ENCODE measurements around the gene ARCN1.

The ARCN1 gene

DNA sequence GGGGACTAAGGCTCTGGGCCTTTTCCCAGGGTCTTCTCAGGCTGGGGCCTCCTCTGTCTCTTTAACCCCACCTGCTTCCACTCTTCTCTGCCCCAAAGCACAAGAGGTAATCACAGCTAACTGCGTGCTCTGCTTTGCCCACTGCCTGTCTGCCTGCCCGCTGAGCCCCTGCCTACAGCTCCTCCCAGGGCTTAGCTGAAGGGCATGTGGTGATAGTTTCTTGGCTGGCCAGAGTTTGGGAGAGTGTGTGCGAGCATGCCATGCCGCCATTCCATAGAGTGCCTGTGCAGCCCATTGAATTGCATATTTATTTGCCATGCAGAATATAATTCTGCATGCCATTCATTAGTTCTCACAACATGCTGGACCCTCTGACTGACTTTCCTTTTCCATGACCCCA, 67.7 kb downstream of the ARCN1 start:
- DNase-seq (ENCODE audit: low read depth) = no peak

DNA sequence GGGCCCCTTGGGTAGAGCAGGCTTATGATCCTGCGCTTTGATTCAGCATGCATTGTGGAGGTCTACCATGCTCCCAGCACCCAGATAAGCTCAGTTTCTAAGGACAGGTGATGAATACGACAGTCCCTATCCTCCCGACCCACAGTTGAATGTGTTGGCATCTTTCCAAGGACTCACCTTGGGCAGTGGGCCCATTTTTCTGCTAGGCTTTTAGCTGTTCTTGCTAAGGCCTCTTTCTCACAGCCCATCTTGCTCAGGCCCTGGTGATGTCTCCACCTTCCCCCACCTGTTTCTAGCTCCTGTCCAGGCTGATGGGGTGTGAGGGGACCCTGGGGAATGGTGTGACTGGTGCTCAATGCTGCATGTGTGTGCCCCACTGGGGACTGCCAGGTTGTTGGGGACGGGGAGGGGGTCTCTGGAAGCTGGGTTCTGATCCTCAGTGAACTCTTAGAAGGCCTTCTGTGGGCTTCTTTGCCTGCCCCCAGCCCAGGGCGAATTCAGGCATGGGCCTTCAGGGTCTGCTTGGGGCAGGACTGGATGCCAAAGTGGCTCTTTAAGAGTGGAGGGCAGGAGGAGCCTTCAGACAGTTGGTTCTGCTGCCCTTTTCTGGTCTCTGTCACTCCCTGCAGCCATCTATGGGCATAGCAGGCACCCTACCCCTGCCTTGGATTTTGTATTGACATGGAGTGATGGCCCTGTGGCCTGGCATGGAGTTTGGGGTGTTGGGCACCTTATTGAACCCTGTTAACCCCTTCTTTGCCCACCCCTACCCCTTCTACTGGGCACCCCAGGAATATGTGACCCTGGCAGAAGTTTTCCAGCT, 68.3 kb downstream of the ARCN1 start:
- no peak for DNase-seq (ENCODE audit: low read depth)

DNA sequence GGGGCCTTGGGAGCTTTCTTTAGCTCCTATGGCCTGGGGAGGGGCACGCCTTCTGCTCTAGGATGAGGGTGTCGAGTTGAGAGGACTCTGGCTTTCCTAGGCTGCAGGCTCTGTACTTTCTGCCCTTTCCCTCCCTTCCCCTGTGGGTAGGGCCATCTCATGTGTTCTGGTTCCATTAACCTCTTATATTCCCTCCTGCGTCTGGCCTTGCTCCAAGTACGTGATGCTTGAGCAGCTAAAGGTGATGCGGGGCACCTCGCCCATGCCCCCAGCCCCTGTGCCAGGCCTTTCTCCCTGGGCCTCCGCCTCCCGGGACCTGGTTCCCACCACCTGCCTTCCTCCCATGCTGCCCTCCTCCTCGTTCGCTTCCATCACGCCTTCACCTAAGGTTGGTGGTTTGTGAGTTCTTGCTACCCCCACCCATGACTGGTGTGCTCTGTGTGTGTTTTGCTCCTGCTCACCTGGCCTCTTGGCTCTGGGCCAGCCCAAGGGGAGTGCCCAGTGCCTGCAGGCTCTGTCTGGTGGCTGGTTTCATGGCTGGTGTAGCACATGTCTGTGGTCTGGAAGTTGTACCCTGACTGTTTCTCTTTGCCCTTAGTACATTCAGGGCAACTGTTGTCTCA, 69.3 kb downstream of the ARCN1 start:
- no peak for DNase-seq (ENCODE audit: low read depth)

DNA sequence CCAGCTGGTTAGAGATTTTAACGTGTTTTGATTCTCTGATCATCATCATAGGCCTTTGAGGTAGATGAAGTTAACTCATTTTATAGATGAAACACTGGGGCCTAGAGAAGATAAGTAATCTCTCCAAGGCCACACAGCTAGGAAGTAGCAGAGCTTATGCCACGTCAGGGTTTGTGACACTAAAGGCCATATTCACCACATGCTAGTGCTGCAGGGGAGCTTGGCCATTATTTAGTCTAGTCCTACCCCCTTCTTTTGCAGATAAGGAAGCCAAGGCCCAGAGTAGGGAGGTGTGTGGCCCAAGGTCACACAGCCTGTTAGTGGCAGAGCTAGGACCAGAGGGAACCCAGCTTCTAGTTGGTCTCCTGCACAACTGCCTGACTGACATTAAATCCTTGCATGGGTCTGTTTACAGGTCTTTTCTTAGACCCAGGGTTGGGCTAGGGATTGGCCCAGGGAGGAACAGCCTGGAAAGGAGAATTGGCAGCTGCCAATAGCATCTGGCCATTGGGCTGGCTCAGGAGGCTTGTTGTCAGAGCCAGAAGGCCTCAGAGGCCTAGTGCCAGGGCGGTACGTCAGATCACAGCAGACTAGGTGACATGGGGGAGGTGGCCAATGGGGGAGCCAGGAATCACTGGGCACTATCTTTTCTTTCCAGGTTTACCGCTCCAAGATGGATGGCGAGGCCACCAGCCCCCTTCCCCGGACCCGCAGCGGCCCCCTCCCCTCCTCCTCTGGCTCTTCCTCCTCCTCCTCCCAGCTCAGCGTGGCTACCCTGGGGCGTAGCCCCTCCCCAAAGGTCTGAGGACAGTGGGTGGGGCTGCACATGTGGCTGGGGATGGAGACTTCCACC, 71.2 kb downstream of the ARCN1 start:
- no peak for DNase-seq (ENCODE audit: low read depth)

DNA sequence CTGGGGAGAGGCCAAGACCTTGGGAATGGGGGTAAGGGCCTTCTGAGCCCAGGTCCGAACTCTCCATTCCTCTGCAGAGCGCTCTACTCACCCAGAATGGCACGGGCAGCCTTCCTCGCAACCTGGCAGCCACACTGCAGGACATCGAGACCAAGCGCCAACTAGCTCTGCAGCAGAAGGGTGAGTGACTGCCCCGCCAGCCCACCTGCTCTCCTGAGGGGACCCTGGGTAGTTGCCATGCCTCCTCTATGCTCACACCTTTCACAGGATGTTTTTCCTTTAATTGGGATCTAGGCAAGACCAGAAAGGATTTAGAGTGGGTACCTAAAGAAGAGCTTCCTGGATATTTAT, 71.8 kb downstream of the ARCN1 start:
- DNase-seq (ENCODE audit: low read depth) = no peak

DNA sequence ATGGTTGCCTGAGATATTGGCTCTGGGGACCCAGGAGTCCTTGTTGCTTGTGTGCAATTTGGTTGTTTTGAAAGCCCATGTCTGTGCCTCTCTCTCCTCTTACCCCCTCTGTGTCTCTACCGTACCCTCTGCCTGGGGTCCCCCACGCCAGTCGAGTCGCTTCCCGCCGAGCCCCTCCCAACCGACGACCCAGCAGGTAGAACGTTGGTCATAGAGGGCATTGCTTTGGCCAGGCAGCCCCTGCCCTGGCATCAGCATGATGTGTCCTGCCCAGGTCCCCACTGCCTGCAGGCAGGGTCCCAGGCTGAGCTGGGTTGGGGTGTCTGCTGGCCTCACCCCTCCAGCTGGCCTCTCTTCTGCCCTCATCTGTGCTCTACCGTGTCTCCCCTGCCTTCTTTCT, 72.3 kb downstream of the ARCN1 start:
- DNase-seq (ENCODE audit: low read depth) = no peak

DNA sequence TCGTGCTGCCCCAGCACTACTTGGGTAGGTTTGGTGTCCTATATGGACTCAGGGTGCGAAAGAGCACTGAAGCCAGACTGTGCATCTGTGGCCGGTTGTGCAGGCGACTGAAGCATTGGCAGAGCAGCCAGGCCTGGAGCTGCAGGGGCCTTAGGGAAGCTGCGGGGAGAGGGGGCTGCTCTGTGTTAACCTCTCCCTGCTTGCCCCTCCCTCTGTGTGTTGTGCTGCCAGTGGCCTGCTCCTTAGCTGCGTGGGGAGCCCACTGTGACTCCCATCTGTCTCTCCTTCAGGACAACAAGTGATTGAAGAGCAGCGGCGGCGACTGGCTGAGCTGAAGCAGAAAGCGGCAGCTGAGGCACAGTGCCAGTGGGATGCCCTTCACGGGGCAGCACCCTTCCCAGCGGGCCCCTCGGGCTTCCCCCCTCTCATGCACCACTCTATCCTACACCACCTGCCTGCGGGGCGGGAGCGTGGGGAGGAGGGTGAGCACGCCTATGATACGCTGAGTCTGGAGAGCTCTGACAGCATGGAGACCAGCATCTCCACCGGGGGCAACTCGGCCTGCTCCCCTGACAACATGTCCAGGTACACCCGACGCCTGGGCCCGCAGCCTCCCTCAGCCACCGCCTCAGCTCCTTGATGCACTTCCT, 73.0 kb downstream of the ARCN1 start:
- DNase-seq (ENCODE audit: low read depth) = no peak

DNA sequence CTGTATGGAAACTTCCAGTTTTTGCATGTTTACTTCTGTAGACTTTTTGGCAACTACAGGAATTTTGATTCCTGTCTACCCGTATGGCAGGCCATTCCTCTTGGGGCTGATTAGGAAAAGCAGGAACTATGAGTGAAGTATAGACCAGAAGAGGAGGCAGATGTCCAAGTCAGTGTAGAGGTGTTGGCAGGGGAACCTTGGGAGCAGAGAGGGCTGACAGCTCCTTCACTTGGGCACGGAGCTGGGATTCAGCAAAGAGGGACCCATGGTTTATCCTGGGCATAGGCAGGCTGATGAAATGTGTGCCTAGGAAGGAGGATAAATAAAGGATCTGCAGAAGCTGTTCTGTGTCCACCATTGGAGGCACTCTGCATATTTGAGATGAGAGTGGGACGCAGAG, 74.2 kb downstream of the ARCN1 start:
- no peak for DNase-seq (ENCODE audit: low read depth)

DNA sequence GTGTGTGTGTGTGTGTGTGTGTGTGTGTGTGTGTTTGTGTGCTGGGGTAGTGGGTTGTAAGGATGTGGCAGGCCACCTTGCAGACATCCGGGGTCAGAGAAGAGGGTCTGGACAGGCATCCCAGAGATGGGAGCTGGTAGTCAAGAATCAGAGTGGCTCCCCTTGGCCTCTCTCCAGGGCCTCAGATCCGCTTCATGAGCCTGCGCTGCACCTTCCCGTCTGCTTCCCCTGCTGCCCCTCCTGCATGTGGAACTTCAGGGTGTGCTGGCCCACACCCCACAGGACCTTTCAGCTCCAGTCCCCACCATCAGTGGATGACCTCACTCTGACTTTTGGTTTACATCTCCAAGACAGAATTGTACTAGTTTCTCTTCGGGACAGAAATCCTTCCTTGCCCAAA, 76.1 kb downstream of the ARCN1 start:
- no peak for DNase-seq (ENCODE audit: low read depth)

DNA sequence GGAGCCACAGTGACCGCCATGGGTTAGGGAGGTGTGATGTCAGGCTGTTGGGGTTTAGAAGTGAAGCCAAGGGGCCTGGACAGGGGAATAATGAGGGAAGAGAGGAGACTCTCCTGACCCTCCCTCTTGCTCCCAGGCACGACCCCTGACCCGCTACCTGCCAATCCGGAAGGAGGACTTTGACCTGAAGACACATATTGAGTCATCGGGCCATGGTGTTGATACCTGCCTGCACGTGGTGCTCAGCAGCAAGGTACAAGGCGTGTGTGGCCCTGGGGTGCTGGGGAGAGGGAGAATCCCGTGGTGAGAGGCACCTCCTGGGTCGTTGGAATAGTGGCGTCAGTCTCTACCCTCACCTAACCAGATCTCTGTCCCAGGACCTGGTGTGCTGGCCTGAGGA, 77.7 kb downstream of the ARCN1 start:
- no peak for DNase-seq (ENCODE audit: low read depth)

DNA sequence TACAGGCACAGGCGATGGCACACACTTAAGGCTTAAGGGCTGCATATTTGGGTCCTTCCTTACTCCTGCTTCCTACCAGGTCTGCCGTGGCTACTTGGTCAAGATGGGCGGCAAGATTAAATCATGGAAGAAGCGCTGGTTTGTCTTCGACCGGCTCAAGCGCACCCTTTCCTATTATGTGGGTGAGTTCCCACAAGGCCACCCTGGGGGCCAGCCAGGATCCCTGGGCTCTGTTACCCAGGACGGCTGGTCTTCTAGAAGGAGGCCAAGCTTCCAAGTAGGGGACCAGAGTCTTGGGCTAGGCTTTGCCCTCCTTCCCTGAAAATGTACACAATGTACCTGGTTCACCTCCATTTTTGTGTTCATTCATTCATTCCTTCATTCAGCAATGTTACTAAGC, 78.2 kb downstream of the ARCN1 start:
- DNase-seq (ENCODE audit: low read depth) = no peak

DNA sequence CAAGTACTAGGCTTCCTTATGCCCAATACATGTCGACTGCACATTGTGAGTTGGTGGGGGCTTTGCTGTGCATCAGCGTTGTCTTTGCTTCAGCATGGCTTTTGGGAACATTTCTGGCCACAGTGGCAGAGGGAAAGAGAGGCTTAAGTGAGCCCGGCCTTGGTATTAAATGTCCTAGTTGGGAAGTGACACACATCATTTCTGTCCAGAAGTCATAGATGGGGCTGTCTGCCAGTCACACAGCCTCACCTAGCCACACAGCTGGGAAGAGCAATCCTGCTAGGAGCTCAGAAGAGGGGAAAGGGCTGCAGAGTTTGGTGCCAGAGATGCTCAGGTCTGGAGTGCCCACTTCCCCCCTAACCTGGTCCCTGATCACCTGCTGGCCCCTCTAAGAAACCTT, 79.6 kb downstream of the ARCN1 start:
- no peak for DNase-seq (ENCODE audit: low read depth)
